Suppressor macrophage treated with lipopolysaccharide for 4 hours (primary cell): ENCODE data around the gene CNOT6.
A peak's percentile ranks its signal among the peaks of the same experiment; 100 is the strongest.
"Not testable (repeated sequence)": the region's sequence is repeated elsewhere in the genome, so short reads cannot be mapped to it uniquely, and the experiment has no call there.

Experiments
- DNase-seq: peaks from one replicate; pipeline ENCODE4 v3.0.0-alpha.2; 2020

CNOT6 gene

DNA sequence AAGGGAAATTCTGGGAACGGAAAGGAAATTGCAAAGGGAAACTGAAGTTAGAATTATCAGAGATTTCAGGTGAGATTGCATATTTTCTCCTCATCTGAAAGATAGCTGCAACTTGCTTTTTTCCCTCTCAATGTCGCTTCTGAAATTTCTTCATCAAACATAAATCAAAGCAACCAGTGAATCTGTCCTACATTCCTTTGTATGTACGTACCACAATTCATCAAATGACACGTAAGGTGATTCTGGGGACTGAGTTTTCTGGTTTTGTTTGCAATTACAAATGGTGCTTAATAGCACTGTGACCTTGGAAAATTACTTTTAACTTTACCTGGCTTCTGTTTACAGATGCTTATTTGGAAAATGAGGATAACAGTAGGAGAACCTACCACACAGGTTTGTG is 21.9 kb upstream of the CNOT6 start:
- no peak for DNase-seq

DNA sequence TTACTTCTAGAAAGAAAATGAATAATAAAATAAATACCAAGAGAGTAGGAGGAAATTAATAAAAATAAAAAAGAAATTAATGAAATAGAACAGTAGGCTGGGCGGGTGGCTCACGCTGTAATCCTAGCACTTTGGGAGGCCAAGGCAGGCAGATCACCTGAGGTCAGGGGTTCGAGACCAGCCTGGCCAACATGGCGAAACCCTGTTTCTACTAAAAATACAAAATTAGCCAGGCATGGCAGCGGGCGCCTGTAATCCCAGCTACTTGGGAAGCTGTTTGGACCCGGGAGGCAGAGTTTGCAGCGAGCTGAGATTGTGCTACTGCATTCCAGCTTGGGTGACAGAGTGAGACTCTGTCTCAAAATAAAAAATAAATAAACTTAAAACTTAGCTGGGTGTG is 20.8 kb upstream of the CNOT6 start:
- not testable (repeated sequence) for DNase-seq

DNA sequence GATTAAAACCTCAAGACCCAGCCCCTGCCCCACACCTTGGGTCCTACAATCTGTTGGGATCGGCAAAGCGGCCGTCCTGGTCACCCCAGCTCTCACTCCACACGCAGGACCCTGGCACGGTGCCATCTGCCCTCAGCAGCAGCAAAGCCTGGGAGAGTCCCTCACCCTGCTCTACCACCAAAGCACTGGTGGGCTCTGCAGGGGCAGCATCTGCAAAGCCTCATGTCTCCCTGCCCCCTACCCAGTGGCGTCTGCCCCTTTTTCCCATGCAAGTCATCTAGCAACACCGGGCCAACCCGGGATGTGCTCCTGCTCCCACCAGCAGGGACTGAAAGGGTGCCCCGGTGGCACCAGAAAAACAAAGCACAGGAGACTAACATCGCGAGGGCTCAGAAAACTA is 19.6 kb upstream of the CNOT6 start:
- no peak for DNase-seq

DNA sequence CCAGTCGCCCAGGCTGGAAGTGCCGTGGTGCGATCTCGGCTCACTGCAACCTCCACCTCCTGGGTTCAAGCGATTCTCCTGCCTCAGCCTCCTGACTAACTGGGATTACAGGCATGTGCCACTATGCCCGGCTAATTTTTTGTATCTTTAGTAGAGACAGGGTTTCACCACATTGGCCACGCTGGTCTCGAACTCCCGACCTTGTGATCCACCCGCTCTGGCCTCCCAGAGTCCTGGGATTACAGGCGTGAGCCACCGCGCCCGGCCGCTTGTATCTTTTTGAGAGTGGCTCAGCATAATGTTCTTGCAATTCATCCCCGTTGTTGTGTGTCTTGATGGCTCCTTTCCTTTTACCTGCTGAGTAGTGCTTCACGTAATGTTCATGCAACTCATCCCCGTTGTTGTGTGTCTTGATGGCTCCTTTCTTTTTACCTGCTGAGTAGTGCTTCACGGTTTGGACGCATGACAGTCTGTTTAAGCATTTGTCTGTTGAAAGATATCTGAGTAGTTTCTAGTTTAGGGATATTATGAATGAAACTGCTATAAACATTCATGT is 18.1 kb upstream of the CNOT6 start:
- DNase-seq: not testable (repeated sequence)

DNA sequence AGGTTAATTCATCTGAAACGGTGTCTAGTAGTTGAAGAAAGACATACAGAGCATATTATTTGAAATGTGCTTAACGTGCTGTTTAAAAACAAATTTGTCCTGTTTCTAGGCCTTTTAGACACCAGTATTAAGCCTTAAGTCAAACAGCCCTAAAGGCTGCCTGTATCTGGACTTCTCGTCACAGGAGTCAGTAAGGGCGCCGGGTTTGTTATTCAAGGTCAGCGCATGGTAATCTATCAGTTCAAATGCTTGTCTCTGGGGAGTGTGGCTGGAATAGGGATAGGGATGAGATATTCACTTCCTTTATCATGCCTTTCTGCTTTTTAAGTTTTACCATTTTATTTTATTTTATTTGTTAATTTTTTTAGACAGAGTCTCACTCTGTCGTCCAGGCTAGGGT is 9.4 kb upstream of the CNOT6 start:
- no peak for DNase-seq

DNA sequence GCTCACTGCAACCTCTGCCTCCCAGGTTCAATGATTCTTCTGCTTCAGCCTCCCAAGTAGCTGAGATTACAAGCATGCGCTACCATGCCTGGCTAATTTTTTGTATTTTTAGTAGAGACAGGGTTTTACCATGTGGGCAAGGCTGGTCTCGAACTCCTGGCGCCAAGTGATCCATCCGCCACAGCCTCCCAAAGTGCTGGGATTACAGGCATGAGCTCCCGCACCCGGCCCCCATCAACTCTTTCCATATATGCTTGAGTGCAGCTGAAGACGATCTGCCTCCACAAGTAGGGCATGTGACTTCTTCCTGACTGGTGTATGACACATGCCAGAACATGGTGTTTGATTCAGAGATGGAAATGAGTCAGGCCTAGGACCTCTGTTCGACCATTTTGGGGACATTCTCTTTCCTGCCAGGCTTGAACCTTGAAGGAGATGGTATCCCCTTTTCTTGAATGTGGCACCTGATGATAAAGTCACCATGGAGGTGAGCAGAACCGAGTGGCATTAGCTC is 7.5 kb upstream of the CNOT6 start:
- no peak for DNase-seq

DNA sequence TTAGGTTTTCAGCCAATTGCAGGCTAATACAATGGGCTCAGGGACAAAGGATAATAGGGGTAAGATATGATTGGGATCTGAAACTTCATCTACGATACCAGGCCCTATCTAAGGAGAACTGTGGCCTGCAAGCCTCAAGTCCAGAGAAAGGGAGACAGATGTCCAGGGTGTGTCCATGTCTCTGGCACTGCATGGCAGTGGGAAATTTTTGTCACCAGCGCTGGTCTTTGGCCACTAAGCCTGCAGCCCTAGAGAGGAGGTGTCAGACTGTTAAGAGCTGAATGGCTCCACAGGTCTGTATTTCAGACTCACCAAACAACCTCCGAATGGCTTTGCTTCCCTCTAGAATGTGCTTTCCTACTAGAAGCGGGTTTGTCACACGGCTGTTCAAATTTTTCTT is 6.6 kb upstream of the CNOT6 start:
- no peak for DNase-seq

DNA sequence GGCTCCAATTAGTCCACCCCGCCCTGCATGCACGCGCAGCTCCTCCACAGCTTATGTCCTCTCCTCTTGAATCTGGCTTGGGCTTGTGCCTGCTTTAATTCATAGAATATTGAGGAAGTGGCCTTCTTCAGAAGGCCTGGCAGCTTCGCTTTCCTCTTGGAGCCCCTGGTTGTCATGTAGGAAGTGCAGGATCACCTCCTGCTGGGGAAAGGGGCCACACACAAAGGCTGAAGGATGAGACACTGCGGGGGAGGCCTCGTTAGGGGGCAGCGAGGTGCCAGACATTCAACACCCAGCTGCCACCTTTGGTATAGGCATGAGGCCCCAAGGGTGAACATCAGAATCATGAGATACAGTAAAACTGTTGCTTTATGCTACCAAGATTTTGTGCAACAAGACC is 2.7 kb upstream of the CNOT6 start:
- no peak for DNase-seq

DNA sequence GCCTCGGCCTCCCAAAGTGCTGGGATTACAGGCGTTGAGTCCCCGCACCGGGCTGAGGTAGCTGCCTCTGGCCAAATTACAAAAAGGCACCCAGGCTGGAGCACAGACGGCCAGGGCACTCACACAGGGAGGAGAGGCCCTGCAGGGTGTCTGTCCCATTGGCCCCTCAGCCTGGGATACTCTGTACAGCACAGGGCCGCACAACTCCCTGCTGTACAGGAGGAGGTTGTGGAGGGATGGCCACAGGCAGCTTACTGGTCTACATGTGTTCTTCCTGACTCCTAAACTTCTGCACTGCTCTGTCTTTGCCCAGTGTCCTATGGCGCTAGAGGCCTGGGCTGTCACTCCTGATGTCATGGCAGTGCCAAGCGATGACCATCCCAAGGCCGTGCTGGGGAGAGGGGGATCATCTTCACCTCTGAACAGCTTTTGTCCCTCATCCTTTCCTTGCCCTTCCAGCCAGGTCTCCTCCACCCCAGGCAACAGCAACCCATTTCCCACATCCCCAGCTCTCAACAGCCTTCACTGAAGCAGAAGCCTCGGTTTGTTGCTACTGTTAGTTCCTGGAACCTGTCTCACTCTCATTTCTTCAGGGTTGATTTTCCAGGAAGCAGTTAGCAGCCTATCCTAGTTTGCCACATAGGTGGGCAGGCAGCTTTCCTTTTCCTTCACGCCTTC is 1.8 kb upstream of the CNOT6 start:
- no peak for DNase-seq

DNA sequence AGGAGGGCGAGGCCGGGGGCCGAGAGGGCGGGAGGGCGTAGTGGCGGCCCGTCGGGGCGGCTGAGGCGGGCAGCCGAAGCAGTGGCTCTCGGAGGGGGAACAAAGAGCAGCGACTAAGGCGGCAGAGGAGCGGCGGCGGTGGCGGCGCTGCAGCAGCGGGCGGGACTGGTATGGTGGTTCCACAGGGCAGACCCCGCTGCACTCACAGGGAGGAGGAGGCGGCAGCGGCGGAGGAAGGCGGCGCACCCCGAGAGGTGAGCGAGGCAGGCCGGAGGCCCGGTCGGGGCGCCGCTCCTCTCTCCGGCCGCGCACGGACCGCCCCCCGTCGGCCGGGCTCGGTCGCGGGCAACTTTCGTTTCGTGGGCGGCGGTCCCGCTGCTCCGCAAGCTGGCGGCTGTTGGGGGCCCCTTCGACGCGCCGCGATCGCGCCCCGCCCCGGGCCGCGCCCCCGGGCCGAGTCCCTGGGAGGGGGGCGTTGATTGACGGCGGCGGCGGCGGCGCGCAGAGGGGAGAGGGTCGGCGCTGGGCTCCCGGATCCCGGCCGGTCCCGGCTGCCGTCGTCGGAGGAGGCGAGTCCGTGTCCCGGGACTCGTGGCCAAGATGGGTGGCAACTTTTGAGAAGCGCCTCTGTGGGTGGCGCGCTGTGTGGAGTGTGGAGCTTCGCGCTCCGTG is 467 bp downstream of the CNOT6 start:
- peak; percentile 37 for DNase-seq

DNA sequence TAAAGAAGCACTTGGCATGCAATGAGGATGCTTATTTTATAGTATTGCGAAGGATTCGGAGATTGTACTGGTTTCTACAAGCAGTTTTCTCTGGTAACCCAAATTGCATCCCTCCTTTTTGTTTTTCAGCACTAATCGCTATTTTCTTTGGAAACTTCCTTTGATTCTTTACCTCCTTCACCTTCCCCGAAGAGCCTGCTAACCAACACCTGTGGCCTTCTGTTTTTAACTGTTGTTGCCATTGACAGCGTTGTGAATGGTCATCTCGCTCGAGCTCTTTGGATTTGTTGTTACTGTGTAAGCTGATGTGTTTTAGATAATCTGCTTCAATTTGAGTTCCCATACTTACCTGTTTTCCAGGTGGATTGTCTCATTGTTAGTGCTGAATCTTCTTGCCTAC is 1.1 kb downstream of the CNOT6 start:
- DNase-seq: no peak

DNA sequence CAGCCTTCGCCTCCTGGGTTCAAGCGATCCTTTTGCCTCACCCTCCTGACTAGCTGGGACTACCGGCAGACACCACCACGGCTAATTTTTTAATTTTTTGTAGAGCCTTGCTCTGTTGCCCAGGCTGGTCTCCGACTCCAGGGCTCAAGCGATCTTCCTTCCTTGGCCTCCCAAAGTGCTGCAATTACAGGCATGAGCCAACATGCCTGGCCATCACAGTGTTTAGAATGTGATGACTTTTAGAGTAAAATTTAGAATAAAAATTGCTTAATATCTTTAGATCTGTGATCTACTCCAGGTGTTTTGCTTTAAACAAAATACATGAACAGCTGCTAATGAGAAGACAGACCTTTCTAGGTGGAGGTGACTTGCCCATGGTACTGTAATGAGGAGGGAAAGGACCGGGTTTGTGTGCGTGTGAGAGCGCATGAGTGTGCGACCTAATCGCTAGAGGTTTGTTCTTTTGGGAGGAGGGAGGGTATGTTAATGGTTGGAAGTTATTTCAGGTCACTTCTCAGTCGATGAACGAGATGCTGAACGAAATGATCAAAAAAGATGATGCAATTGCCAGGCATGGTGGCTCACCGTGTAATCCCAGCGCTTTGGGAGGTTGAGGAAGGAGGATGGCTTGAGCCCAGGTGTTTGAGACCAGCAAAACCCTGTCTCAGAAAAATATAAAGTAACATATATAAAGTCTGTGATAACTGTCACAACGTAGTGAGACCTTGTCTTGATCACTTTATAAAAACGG is 2.0 kb downstream of the CNOT6 start:
- no peak for DNase-seq

DNA sequence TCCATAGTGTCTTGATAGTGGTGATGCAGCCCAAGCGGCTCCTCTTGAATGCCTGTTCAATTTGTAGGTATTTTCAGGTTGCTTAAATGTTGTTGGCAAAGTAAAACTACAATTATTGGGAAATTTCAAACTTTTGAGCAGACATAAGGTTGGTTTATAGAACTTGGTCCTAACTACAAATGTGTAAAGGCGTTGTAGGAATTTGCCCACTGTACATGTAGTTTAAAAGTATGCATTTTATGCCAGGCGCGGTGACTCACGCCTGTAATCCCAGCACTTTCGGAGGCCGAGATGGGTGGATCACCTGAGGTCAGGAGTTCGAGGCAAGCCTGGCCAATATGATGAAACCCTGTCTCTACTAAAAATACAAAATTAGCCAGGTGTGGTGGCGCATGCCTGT is 2.6 kb downstream of the CNOT6 start:
- DNase-seq: not testable (repeated sequence)

DNA sequence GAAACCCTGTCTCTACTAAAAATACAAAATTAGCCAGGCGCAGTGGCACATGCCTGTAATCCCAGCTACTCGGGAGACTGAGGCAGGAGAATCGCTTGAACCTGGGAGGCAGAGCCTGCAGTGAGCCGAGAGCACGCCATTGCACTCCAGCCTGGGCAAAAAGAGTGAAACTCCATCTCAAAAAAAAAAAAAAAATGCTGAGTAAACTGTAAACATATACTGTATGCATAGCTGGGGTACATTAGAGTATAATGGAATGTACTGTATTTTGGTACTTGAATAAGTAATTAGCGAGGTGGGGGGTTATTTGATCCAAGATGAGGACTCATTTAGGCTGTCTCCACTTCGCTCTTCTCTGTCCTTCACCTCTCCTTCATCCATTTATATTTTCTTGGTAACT is 3.7 kb downstream of the CNOT6 start:
- DNase-seq: not testable (repeated sequence)

DNA sequence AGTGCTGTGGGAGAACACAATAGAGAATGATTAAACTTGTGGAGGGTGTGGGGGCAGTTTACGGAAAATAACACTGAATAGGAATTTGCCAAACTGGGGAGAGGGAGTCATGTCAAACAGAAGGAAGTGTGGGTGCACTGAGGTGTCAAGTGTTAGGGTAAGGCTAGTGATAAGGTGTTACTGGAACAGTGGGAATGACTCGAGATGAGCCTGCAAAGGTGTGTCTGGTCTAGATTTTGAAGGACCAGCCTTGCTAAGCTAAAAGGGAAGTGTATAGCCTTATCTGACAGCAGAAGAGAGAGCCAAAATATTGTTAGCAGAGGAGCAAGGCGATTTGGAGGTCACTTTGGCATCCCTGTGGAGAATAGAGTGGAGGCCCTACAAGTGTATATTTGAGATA is 4.2 kb downstream of the CNOT6 start:
- no peak for DNase-seq

DNA sequence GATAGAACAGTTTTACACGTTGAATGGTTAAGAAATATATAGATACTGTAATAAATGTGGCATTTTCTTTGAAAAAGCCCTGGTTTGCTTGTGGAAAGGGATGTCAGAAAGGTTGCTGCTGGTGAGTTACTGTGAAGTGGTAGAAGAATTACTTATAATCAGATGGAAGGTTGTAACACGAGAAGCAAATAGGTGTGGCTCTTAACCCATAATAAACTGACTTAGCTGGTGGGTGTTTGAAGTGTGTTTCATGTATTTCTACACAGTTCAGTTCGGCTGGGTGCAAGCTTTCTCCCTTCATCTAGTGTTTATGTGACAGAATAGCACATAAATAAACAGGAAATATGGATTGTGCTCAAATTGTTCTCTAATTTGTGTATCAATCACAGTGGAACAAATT is 5.5 kb downstream of the CNOT6 start:
- DNase-seq: no peak

DNA sequence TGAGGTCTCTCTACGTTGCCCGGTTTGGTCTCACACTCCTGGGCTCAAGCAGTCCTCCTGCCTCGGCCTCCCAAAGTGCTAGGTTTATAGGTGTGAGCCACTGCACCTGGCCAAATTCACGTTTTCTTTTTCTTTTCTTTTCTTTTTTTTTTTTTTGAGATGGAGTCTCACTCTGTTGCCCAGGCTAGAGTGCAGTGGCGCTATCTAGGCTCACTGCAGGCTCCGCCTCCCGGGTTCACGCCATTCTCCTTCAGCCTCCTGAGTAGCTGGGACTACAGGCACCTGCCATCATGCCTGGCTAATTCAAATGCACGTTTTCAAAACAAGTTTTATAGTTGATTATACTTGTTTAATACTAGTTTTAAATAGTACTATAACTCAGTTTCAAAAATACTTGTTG is 6.1 kb downstream of the CNOT6 start:
- not testable (repeated sequence) for DNase-seq

DNA sequence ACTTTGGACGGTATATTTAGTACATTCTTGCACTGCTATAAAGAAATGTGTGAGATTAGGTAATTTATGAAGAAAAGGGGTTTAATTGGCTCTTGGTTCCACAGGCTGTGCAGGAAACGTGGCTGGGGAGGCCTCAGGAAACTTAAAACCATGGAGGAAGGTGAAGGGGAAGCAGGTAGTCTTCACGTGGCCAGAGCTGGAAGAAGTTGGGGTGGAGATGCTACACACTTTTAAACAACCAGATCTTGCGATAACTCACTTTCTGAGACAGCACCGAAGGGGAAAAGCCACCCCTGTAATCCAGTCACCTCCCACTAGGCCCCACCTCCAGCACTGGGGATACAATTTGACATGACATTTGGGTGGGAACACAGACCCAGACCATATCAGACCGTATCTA is 13.5 kb downstream of the CNOT6 start:
- DNase-seq: no peak

DNA sequence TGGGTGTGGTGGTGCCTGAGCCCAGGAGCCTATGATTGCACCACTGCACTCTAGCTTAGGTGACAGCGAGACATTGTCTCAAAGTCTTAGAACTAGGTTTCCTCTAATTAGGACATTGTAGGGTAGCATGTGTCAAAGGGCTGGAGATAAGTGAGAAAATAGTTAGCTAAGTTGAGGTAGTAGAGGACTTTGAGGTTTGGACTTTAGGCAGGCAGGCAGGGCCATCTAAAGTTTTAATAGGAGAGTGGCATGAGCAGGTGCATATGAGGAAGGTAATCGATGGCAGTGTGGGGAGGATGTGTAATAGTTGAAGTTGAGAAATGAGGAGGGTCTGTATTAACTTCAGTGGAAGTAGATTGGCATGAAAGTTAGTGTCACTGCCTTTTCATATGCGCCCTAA is 21.1 kb downstream of the CNOT6 start:
- DNase-seq: no peak

DNA sequence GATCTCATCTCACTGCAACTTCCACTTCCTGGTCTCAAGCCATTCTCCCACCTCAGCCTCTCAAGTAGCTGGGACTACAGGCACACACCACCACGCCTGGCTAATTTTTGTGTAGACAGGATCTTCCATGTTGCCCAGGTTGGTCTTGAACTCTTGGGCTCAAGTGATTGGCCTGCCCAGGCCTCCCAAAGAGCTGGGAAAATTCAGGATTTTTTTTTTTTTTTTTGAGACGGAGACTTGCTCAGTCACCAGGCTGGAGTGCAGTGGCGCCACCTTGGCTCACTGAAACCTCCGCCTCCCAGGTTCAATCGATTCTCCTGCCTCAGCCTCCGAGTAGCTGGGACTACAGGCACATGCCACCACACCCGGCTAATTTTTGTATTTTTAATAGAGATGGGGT is 21.8 kb downstream of the CNOT6 start:
- not testable (repeated sequence) for DNase-seq

DNA sequence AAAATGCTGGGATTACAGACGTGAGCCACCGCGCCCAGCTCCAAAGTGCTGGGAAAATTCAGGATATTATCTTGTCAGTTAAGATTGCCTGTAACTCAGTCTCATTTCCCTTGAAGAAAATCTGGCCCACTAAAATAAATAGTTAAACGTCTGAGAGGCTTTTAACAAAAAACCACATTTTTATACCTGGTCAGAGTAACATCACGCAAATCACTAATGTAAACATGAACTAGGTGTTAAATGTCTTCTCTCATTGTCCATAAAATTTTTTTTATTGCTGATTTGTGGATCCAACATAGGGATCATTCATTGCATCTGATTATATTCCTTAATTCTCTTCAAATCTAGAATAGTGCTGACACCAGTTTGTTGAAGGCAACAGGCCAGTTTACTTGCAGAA is 22.3 kb downstream of the CNOT6 start:
- no peak for DNase-seq

DNA sequence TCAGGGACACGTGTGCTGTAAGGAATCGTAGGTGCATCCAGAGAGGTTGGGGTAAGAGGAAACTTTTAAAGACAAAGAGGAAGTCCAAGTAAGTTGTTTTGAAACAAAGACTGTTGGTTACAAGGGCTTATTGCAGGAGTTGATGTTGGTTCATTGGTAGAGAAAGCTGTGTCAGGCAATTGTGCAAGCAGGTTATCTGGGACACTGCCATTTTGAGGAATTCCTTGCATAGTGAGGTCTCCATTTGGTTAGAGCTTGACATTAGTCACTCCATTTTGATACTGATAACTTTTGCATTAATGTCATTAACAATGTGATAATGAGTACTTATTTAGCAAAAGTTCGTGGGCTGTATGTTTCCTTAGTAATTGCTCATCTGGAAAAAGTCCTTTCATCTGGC is 24.9 kb downstream of the CNOT6 start:
- peak; percentile 59 for DNase-seq

DNA sequence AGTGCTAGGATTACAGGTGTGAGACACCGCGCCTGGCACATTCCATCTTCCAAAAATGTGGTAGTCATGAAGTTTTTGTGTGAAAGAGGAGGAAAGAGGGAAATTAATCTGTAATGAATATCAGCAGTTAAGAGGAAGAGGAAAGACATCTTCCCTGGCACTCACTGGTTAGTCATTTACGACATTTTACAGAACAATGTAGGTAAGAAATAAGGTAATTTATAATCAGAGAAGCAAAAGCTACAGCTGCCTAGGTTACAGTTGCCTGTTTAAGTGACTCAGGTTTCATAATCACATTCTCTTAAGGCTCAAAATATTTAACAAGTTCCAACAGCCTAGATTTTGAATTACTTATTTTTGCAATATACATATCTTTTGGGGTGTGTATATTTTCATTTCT is 26.9 kb downstream of the CNOT6 start:
- DNase-seq: no peak

DNA sequence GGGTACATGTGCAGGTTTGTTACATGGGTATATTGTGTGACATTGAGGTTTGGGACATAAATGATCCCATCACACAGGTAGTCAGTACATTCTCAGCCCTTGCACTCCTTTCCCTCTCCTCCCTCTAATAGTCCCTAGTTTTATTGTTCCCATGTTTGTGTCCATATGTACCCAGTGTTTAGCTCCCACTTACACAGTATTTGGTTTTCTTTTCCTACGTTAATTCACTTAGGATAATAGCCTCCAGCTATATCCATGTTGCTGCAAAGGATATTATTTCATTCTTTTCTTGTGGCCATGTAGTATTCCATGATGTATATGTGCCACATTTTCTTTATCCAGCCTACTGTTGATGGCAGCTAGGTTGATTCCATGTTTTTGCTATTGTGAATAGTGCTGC is 27.4 kb downstream of the CNOT6 start:
- no peak for DNase-seq
